Activated naive CD4-positive, alpha-beta T cell treated with anti-CD3 and anti-CD28 coated beads, Interleukin-2, amount 10 ng/mL, durations not matched to agents 5 hours and 36 hours (primary cell): Measurements from ENCODE around the gene RGMA. TPM values are rescaled to one million over a fixed set of nuclear protein-coding genes. Genes with fewer than 3 reads are reported as not detected.

Experiments used
- total RNA-seq, 2 experiments: library from RNA; stranded (reverse); gene quantifications; one replicate each; pipeline ENCODE4 v1.2.3, GENCODE V29; 2021

RGMA gene, protein sequence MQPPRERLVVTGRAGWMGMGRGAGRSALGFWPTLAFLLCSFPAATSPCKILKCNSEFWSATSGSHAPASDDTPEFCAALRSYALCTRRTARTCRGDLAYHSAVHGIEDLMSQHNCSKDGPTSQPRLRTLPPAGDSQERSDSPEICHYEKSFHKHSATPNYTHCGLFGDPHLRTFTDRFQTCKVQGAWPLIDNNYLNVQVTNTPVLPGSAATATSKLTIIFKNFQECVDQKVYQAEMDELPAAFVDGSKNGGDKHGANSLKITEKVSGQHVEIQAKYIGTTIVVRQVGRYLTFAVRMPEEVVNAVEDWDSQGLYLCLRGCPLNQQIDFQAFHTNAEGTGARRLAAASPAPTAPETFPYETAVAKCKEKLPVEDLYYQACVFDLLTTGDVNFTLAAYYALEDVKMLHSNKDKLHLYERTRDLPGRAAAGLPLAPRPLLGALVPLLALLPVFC
- total RNA-seq = under 1 TPM; 0.23 to 0.58 TPM

DNA sequence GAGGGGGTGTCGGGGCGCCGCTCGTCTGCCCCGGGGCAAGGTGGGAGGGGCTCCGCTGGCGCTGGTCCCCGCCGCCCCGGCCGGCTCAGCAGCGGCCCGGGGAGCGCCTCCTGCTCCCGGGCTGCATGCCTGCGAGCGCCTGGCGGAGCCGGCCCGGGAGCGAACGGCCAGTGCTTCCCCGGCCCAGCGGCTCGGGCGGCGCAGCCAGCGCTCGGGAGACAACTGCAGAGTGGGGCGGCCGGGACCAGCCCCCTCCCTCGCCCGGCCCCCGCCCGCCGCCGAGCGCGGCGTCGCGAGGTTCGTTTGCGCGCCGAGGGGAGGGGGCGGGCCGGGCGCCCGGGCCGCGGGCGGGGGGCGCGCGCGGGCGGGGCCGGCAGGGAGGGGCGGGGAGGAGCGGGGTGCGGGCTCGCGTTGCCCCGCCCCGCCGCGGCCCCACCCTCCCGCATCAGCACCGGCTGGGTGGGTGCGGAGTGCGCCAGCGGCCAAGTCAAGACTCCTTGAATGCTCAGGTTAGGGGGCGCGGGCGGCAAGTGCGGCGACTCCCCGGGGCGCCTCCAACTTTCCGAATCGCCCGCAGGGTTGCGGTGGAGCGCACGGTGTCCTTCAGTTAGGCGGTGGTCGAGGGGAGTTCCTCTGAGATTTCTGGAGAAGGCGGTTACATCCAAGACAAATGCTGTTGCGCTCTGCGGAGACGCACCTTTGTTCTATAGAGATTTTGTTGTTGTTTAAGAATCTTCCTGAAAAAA is at the start of gene RGMA:
Gene RGMA, minus strand, starts transcription at position 231 of the 746 bp plus-strand sequence. CDS start 279 bp downstream, outside the sequence.

Other genes with a start within 250 kb of the RGMA start
- 100 to 1,000 TPM; 153 to 159 TPM for gene CHD2, start 188.9 kb downstream of the RGMA start, total RNA-seq